ENCODE measurements around the gene SLC39A3. TPM values are rescaled to one million over a fixed set of nuclear protein-coding genes. Genes with fewer than 3 reads are reported as not detected.
A peak's percentile ranks its signal among the peaks of the same experiment; 100 is the strongest.

SLC39A3 gene
- total RNA-seq, 5 donors from 2014 or later (not counting 1 experiment from before 2014, with no cell fraction given) = 13.2 to 24.5 (median 19.6) TPM

DNA sequence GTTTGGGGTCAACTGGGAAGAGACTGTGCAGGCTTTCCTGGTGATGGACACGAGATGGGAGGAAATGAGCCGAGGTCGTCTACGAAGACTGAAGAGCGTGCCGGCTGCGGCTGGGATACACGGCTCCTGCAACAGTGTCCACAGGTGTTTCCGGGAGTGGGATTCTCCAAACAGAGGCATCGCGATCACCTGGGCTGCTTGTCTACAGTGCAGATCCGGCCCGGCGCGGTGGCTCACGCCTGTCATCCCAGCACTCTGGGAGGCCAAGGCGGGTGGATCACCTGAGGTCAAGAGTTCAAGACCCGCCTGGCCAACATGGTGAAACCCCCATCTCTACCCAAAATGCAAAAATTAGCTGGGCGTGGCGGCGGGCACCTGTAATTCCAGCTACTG, 11.6 kb upstream of the SLC39A3 start:
- Mint-ChIP-seq H3K9me3 (no peaks in the 10 kb centered on the region), H3K36me3 (peaks cover 4% of the 10 kb centered on the region), H3K27me3 (no peaks in the 10 kb centered on the region), H3K4me3 (no peak overlapping the region), H3K4me1 (no peaks in the 10 kb centered on the region), H3K27ac (no peak overlapping the region)
- ChIA-PET CTCF (no interaction called here), POLR2A (no interaction called here)
- ATAC-seq (replicated peaks in 1 of 4) (no peak), DNase-seq (no peak)
- Histone ChIP-seq H3K27ac (ENCODE audit: low read length) (no peak overlapping the region), H3K4me3 (ENCODE audit: control insufficient read depth in 1 of 2, extremely low read depth in 1 of 2, low read length in 1 of 2) (no peak overlapping the region), H3K4me1 (ENCODE audit: control insufficient read depth in 1 of 2, extremely low read depth in 1 of 2, insufficient read depth in 2 of 2, low read length in 2 of 2) (peaks cover 0 to 7% of the 10 kb centered on the region in 2 experiments), H3K27me3 (replicated peaks in 1 of 2; ENCODE audit: control insufficient read depth in 2 of 2, extremely low read depth in 1 of 2, insufficient read depth in 2 of 2, low read length in 1 of 2) (peaks cover 0 to 10% of the 10 kb centered on the region in 2 experiments), H3K9me3 (no peaks in the 10 kb centered on the region), H3K36me3 (ENCODE audit: control insufficient read depth in 2 of 2, extremely low read depth in 1 of 2, insufficient read depth in 1 of 2, low read length in 1 of 2) (peaks cover 9 to 16% of the 10 kb centered on the region in 2 donors)
- WGBS (ENCODE audit: insufficient coverage) = 96% methylated on average over 15 of the region's 21 CpGs

DNA sequence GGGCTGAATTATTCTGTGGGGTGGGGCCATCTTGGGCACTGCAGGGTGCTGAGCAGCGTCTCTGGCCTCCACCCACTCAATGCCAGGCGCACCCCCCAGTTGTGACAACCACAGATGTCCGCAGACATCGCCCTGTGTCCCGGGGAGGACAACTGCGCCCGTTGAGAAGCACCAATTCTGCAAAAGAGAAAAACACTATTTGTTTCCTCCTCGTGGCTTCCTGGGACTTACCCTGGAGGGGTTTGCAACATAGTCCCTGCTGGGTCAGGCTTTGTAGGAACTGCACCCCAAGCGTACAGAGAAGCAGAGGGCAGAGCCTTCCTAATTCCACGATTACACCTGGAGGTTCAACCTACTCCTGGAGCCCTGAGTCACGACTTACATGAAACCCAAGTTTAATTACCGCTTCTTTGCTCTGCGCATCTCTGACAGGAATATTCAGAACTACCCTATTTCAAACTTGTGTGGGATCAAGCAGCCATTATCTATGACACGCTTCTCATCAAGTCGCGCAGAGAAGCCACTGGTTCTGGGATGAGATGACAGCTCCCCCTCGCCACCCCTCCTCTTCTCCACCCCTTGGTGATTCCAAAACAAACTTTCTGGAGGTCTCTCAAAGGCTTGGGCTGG, 11.1 kb upstream of the SLC39A3 start:
- no peaks in the 10 kb centered on the region for H3K9me3 ChIP-seq
- H3K4me1 ChIP-seq (ENCODE audit: control insufficient read depth in 1 of 2, extremely low read depth in 1 of 2, insufficient read depth in 2 of 2, low read length in 2 of 2) = peaks cover 0 to 7% of the 10 kb centered on the region in 2 experiments
- no peaks in the 10 kb centered on the region for H3K27me3 Mint-ChIP-seq
- WGBS (ENCODE audit: insufficient coverage) = 78% methylated on average over 13 of the region's 17 CpGs
- peaks cover 4% of the 10 kb centered on the region for H3K36me3 Mint-ChIP-seq
- no peak overlapping the region for H3K4me3 ChIP-seq (ENCODE audit: control insufficient read depth in 1 of 2, extremely low read depth in 1 of 2, low read length in 1 of 2)
- ChIA-PET POLR2A (no interaction called here), CTCF (interaction anchor here in 1 of 2 donors (2.2 kb wide), 1 partner anchor 102 kb away, joined by 17 read pairs; no protein-coding TSS in a partner anchor)
- ATAC-seq (replicated peaks in 1 of 4) = no peak
- H3K27me3 ChIP-seq (replicated peaks in 1 of 2; ENCODE audit: control insufficient read depth in 2 of 2, extremely low read depth in 1 of 2, insufficient read depth in 2 of 2, low read length in 1 of 2) = peaks cover 0 to 13% of the 10 kb centered on the region in 2 experiments
- no peaks in the 10 kb centered on the region for H3K4me1 Mint-ChIP-seq
- no peak for DNase-seq
- no peaks in the 10 kb centered on the region for H3K9me3 Mint-ChIP-seq
- no peak overlapping the region for H3K27ac ChIP-seq (ENCODE audit: low read length)
- peaks cover 8 to 15% of the 10 kb centered on the region in 2 donors for H3K36me3 ChIP-seq (ENCODE audit: control insufficient read depth in 2 of 2, extremely low read depth in 1 of 2, insufficient read depth in 1 of 2, low read length in 1 of 2)
- no peak overlapping the region for H3K27ac Mint-ChIP-seq
- no peak overlapping the region for H3K4me3 Mint-ChIP-seq

DNA sequence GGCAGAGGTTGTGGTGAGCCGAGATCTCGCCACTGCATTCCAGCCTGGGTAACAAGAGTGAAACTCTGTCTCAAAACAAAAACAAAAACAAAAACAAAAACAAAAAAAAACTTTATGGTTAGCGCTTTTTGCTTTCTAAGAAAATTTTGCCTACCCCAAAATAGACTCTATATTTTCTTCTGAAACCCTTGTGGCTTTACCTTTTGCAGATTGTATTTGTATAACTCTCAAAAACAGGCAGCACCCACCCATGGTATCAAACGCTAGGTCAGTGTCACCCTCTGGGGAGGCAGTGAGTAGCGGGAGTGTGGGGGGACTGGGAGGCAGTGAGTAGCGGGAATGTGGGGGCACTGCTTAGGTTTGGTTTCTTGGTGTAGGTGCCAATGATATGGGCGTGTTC, 7.5 kb upstream of the SLC39A3 start:
- POLR2A ChIA-PET = no interaction called here
- Mint-ChIP-seq H3K36me3 (no peaks in the 10 kb centered on the region), H3K27me3 (peaks cover 13% of the 10 kb centered on the region in 2 donors), H3K4me3 (no peak overlapping the region), H3K4me1 (no peaks in the 10 kb centered on the region), H3K9me3 (no peaks in the 10 kb centered on the region), H3K27ac (no peak overlapping the region)
- 93% methylated on average over 3 of the region's 7 CpGs for WGBS (ENCODE audit: insufficient coverage)
- Histone ChIP-seq H3K36me3 (ENCODE audit: control insufficient read depth in 2 of 2, extremely low read depth in 1 of 2, insufficient read depth in 1 of 2, low read length in 1 of 2) (no peaks in the 10 kb centered on the region), H3K4me1 (ENCODE audit: control insufficient read depth in 1 of 2, extremely low read depth in 1 of 2, insufficient read depth in 2 of 2, low read length in 2 of 2) (peaks cover 0 to 7% of the 10 kb centered on the region in 2 experiments), H3K4me3 (ENCODE audit: control insufficient read depth in 1 of 2, extremely low read depth in 1 of 2, low read length in 1 of 2) (no peak overlapping the region), H3K27ac (ENCODE audit: low read length) (no peak overlapping the region), H3K27me3 (replicated peaks in 1 of 2; ENCODE audit: control insufficient read depth in 2 of 2, extremely low read depth in 1 of 2, insufficient read depth in 2 of 2, low read length in 1 of 2) (peaks cover 0 to 13% of the 10 kb centered on the region in 2 experiments), H3K9me3 (no peaks in the 10 kb centered on the region)
- no peak for DNase-seq
- CTCF ChIA-PET = no interaction called here
- no peak for ATAC-seq (replicated peaks in 1 of 4)

DNA sequence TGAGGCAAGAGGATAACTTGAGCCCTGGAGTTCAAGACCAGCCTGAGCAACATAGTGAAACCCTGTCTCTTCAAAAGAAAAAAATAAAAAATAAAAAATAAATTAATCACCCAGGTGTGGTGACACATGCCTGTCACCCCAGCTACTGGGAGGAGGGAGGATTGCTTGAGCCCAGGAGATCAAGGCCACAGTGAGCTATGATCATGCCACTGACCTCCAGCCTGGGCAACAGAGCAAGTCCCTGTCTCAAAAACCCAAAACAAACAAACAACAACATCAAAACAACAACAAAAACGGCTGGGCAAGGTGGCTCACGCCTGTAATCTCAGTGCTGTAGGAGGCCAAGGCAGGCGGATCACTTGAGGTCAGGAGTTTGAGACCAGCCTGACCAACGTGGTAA, 4.3 kb upstream of the SLC39A3 start:
- ATAC-seq (replicated peaks in 1 of 4) = no peak
- no peaks in the 10 kb centered on the region for H3K9me3 ChIP-seq
- H3K36me3 ChIP-seq (ENCODE audit: control insufficient read depth in 2 of 2, extremely low read depth in 1 of 2, insufficient read depth in 1 of 2, low read length in 1 of 2) = no peaks in the 10 kb centered on the region
- H3K27me3 Mint-ChIP-seq = peaks cover 17 to 18% of the 10 kb centered on the region in 2 donors
- DNase-seq = no peak
- H3K27ac ChIP-seq (ENCODE audit: low read length) = no peak overlapping the region
- ChIA-PET POLR2A (interaction anchor here in 1 of 2 donors (1.3 kb wide), 1 partner anchor 31 kb away, joined by 15 read pairs; no protein-coding TSS in a partner anchor), CTCF (no interaction called here)
- peaks cover 0 to 21% of the 10 kb centered on the region in 2 experiments for H3K27me3 ChIP-seq (replicated peaks in 1 of 2; ENCODE audit: control insufficient read depth in 2 of 2, extremely low read depth in 1 of 2, insufficient read depth in 2 of 2, low read length in 1 of 2)
- WGBS (ENCODE audit: insufficient coverage) = 43% methylated on average over 1 of the region's 4 CpGs
- no peak overlapping the region for H3K4me3 Mint-ChIP-seq
- no peak overlapping the region for H3K27ac Mint-ChIP-seq
- no peaks in the 10 kb centered on the region for H3K36me3 Mint-ChIP-seq
- peaks cover 0 to 14% of the 10 kb centered on the region in 2 experiments for H3K4me1 ChIP-seq (ENCODE audit: control insufficient read depth in 1 of 2, extremely low read depth in 1 of 2, insufficient read depth in 2 of 2, low read length in 2 of 2)
- peaks cover 4 to 9% (median 7%) of the 10 kb centered on the region in 3 donors for H3K4me1 Mint-ChIP-seq
- H3K9me3 Mint-ChIP-seq = no peaks in the 10 kb centered on the region
- H3K4me3 ChIP-seq (ENCODE audit: control insufficient read depth in 1 of 2, extremely low read depth in 1 of 2, low read length in 1 of 2) = no peak overlapping the region

GRCh38 chr19:2743099-2743498, 3.3 kb upstream of the SLC39A3 start:
- CTCF ChIA-PET = no interaction called here
- POLR2A ChIA-PET = no interaction called here
- Histone ChIP-seq H3K9me3 (no peaks in the 10 kb centered on the region), H3K27me3 (replicated peaks in 1 of 2; ENCODE audit: control insufficient read depth in 2 of 2, extremely low read depth in 1 of 2, insufficient read depth in 2 of 2, low read length in 1 of 2) (peaks cover 0 to 15% of the 10 kb centered on the region in 2 experiments), H3K36me3 (ENCODE audit: control insufficient read depth in 2 of 2, extremely low read depth in 1 of 2, insufficient read depth in 1 of 2, low read length in 1 of 2) (no peaks in the 10 kb centered on the region), H3K27ac (ENCODE audit: low read length) (no peak overlapping the region), H3K4me1 (ENCODE audit: control insufficient read depth in 1 of 2, extremely low read depth in 1 of 2, insufficient read depth in 2 of 2, low read length in 2 of 2) (peaks cover 0 to 21% of the 10 kb centered on the region in 2 experiments), H3K4me3 (ENCODE audit: control insufficient read depth in 1 of 2, extremely low read depth in 1 of 2, low read length in 1 of 2) (no peak overlapping the region)
- Mint-ChIP-seq H3K9me3 (no peaks in the 10 kb centered on the region), H3K4me3 (no peak overlapping the region), H3K27ac (no peak overlapping the region), H3K27me3 (peaks cover 17 to 18% of the 10 kb centered on the region in 2 donors), H3K4me1 (peaks cover 13 to 15% (median 14%) of the 10 kb centered on the region in 3 donors), H3K36me3 (no peaks in the 10 kb centered on the region)
- ATAC-seq (replicated peaks in 1 of 4) (no peak), DNase-seq (no peak)
- WGBS (ENCODE audit: insufficient coverage) = 88% methylated on average over 5 of the region's 8 CpGs

- WGBS (ENCODE audit: insufficient coverage) = 50% methylated on average over 2 of the region's 13 CpGs
- POLR2A ChIA-PET = no interaction called here
- H3K4me3 ChIP-seq (ENCODE audit: control insufficient read depth in 1 of 2, extremely low read depth in 1 of 2, low read length in 1 of 2) = no peak overlapping the region
- peak in 1 of 4 experiments; percentile 9 for ATAC-seq (replicated peaks in 1 of 4)
- H3K27ac Mint-ChIP-seq = no peak overlapping the region
- H3K27me3 ChIP-seq (replicated peaks in 1 of 2; ENCODE audit: control insufficient read depth in 2 of 2, extremely low read depth in 1 of 2, insufficient read depth in 2 of 2, low read length in 1 of 2) = peaks cover 0 to 9% of the 10 kb centered on the region in 2 experiments
- CTCF ChIA-PET = no interaction called here
- no peaks in the 10 kb centered on the region for H3K9me3 Mint-ChIP-seq
- H3K36me3 ChIP-seq (ENCODE audit: control insufficient read depth in 2 of 2, extremely low read depth in 1 of 2, insufficient read depth in 1 of 2, low read length in 1 of 2) = peaks cover 7 to 16% of the 10 kb centered on the region in 2 donors
- no peaks in the 10 kb centered on the region for H3K9me3 ChIP-seq
- H3K27me3 Mint-ChIP-seq = peaks cover 13 to 15% of the 10 kb centered on the region in 2 donors
- peaks cover 0 to 22% of the 10 kb centered on the region in 2 experiments for H3K4me1 ChIP-seq (ENCODE audit: control insufficient read depth in 1 of 2, extremely low read depth in 1 of 2, insufficient read depth in 2 of 2, low read length in 2 of 2)
- no peak overlapping the region for H3K27ac ChIP-seq (ENCODE audit: low read length)
- H3K36me3 Mint-ChIP-seq = peaks cover 15% of the 10 kb centered on the region
- peak overlapping the region; percentile 79 to 86 (median 84) for H3K4me3 Mint-ChIP-seq
- H3K4me1 Mint-ChIP-seq = peaks cover 16 to 23% (median 19%) of the 10 kb centered on the region in 3 donors
- DNase-seq = no peak
Observed at GRCh38 chr19:2740314-2740656, 468 bp upstream of the SLC39A3 start.

All from T-cell (primary cell).